Daoy (cell line): Measurements from ENCODE around the gene IPMK. TPM values are rescaled to one million over a fixed set of nuclear protein-coding genes. Genes with fewer than 3 reads are reported as not detected.
A peak's percentile ranks its signal among the peaks of the same experiment; 100 is the strongest.

ENCODE experiments used
- DNase-seq: peaks from one replicate; pipeline ENCODE4 v3.0.0-alpha.2; 2015; ENCODE audit warnings: low read depth
- total RNA-seq: library from RNA; depleted of rRNA; stranded (reverse); fragments of >200 nt; shearing (Covaris generic); gene quantifications from 2 replicates; pipeline ENCODE4 v1.2.3, GENCODE V29; 2014; rRNA removed

The IPMK gene
- 3.0 and 3.9 TPM in 2 replicates for total RNA-seq

- peak; percentile 94 for DNase-seq
These were observed at the start of gene IPMK for GRCh38 chr10:58267713-58268453. TSS of gene IPMK (minus strand) at chr10:58267894. CDS start at chr10:58267611, 283 bp downstream.

GRCh38 chr10:58316874-58317273 lies 49.2 kb upstream of the IPMK start:
- DNase-seq: no peak

- DNase-seq: no peak
These were observed 43.3 kb upstream of the IPMK start for GRCh38 chr10:58311026-58311425.

- no peak for DNase-seq
These were observed 40.0 kb upstream of the IPMK start for GRCh38 chr10:58307676-58308075.

- DNase-seq: no peak
These were observed 38.1 kb upstream of the IPMK start for GRCh38 chr10:58305821-58306220.

GRCh38 chr10:58304099-58304633 lies 36.5 kb upstream of the IPMK start:
- DNase-seq: no peak

GRCh38 chr10:58302254-58302653 lies 34.6 kb upstream of the IPMK start:
- no peak for DNase-seq

- DNase-seq: no peak
These were observed 33.0 kb upstream of the IPMK start for GRCh38 chr10:58300676-58301075.

GRCh38 chr10:58299580-58299979 lies 31.9 kb upstream of the IPMK start:
- peak; percentile 48 for DNase-seq

- DNase-seq: no peak
These were observed 26.3 kb upstream of the IPMK start for GRCh38 chr10:58293989-58294388.

GRCh38 chr10:58291538-58292174 lies 24.0 kb upstream of the IPMK start:
- peak; percentile 30 for DNase-seq

GRCh38 chr10:58282615-58283014 lies 14.9 kb upstream of the IPMK start:
- DNase-seq: no peak

- DNase-seq: no peak
These were observed 13.5 kb upstream of the IPMK start for GRCh38 chr10:58281092-58281752.

- DNase-seq: no peak
These were observed 12.8 kb upstream of the IPMK start for GRCh38 chr10:58280477-58280876.

GRCh38 chr10:58278962-58279307 lies 11.2 kb upstream of the IPMK start:
- DNase-seq: no peak

GRCh38 chr10:58278274-58278961 lies 10.7 kb upstream of the IPMK start:
- no peak for DNase-seq

- DNase-seq: no peak
These were observed 8.2 kb upstream of the IPMK start for GRCh38 chr10:58275908-58276307.

GRCh38 chr10:58275261-58275660 lies 7.6 kb upstream of the IPMK start:
- no peak for DNase-seq

- no peak for DNase-seq
These were observed 2.1 kb upstream of the IPMK start for GRCh38 chr10:58269782-58270290.

- peak; percentile 99 for DNase-seq
These were observed 1.5 kb upstream of the IPMK start, which contains the start of gene CISD1 for GRCh38 chr10:58268946-58269781. TSS of gene CISD1 (plus strand) at chr10:58269162. CDS start at chr10:58269274, 112 bp downstream.

- no peak for DNase-seq
These were observed 806 bp upstream of the IPMK start for GRCh38 chr10:58268454-58268945.
